GM12878 (cell line): Measurements from ENCODE around the gene ICAM4. TPM values are rescaled to one million over a fixed set of nuclear protein-coding genes. Genes with fewer than 3 reads are reported as not detected.
A peak's percentile ranks its signal among the peaks of the same experiment; 100 is the strongest.

Source experiments
- CREB1 ChIP-seq: IDR thresholded peaks from 2 replicates; pipeline ENCODE4 v1.6.1; 2012; ENCODE audit warnings: low read depth, mild to moderate bottlenecking, inconsistent platforms
- ELK1 ChIP-seq: IDR thresholded peaks from 2 replicates; pipeline ENCODE4 v1.6.1; 2012; ENCODE audit warnings: low read depth, low read length, improper control_type of control experiment
- HCFC1 ChIP-seq: fragments of 150-350 bp; IDR thresholded peaks from 2 replicates; pipeline ENCODE4 v1.6.1; 2014; ENCODE audit warnings: low read length
- HDGF ChIP-seq: fragments of 450-650 bp; IDR thresholded peaks from 2 replicates; pipeline ENCODE4 v1.6.1; 2016; ENCODE audit warnings: antibody characterized with exemption
- IKZF1 ChIP-seq: fragments of 450-650 bp; conservative IDR thresholded peaks from 2 replicates; pipeline ENCODE4 v1.6.1; 2017; ENCODE audit warnings: antibody characterized with exemption, mild to moderate bottlenecking
- MEF2A ChIP-seq: IDR thresholded peaks from 2 replicates; pipeline ENCODE4 v1.6.1; 2011; ENCODE audit warnings: low read depth, mild to moderate bottlenecking, low read length, moderate library complexity; ENCODE audit not compliant: insufficient read depth
- RAD21 ChIP-seq: IDR thresholded peaks from 2 replicates; pipeline ENCODE4 v1.6.1; 2011; ENCODE audit warnings: mild to moderate bottlenecking, low read depth, low read length, moderate library complexity; ENCODE audit not compliant: insufficient read depth
- SMAD1 ChIP-seq: fragments of 450-650 bp; IDR thresholded peaks from 2 replicates; pipeline ENCODE4 v1.6.1; 2018; ENCODE audit warnings: mild to moderate bottlenecking, low read depth; ENCODE audit not compliant: partially characterized antibody
- SMAD5 ChIP-seq: IDR thresholded peaks from 2 replicates; pipeline ENCODE4 v1.6.1; 2016; ENCODE audit warnings: antibody characterized with exemption, low read depth
- SRF ChIP-seq, 2 experiments: IDR thresholded peaks; 2 replicates each; pipeline ENCODE4 v1.6.1; 2011; ENCODE audit warnings: low read depth in 2 of 2, low read length in 2 of 2, mild to moderate bottlenecking in 1 of 2, moderate library complexity in 1 of 2
- STAT3 ChIP-seq: IDR thresholded peaks from 2 replicates; pipeline ENCODE4 v1.6.1; 2011; ENCODE audit warnings: low read depth, low read length, improper control_type of control experiment
- TCF7 ChIP-seq: IDR thresholded peaks from 2 replicates; pipeline ENCODE4 v1.6.1; 2014; ENCODE audit warnings: antibody characterized with exemption, borderline replicate concordance
- ZBTB40 ChIP-seq: fragments of 450-650 bp; IDR thresholded peaks from 2 replicates; pipeline ENCODE4 v1.6.1; 2016; ENCODE audit warnings: mild to moderate bottlenecking, moderate library complexity, borderline replicate concordance
- ZNF217 ChIP-seq: fragments of 450-650 bp; IDR thresholded peaks from 2 replicates; pipeline ENCODE4 v1.6.1; 2017; ENCODE audit warnings: antibody characterized with exemption, mild to moderate bottlenecking
- ZSCAN29 ChIP-seq: fragments of 450-650 bp; IDR thresholded peaks from 2 replicates; pipeline ENCODE4 v1.6.1; 2017; ENCODE audit warnings: mild to moderate bottlenecking, moderate library complexity
- polyA plus RNA-seq, 11 experiments: library from polyadenylated mRNA; depleted of rRNA in 4 of 11; unstranded in 6 of 11; stranded (reverse) in 5 of 11; fragments of >200 nt; fragmentation: Nextera tagmentation in 4 of 11; fragmentation: Illumina TruSeq in 1 of 11; extraction: Ambion mirVana in 4 of 11; extraction: Trizol in 1 of 11; gene quantifications; 1 replicate in 1 of 11; 2 replicates in 10 of 11; pipeline versions ENCODE4 v1.2.1 to v1.2.3, GENCODE V29; 2011 to 2016; ENCODE audit warnings: inconsistent platforms in 2 of 11, missing spikeins in 2 of 11, low read depth in 1 of 11
- total RNA-seq, 4 experiments: library from RNA; depleted of rRNA in 3 of 4; stranded (reverse); fragments of >200 nt in 3 of 4; fragmentation: Illumina TruSeq in 1 of 4; extraction: Trizol in 1 of 4; gene quantifications; 2 replicates each; pipeline versions ENCODE4 v1.2.1 to v1.2.3, GENCODE V29; 2013 to 2021
- TF ChIP-seq, protein P1 (sequence below): fragments of 450-650 bp; IDR thresholded peaks from 2 replicates; pipeline ENCODE4 v1.6.1; 2017; ENCODE audit warnings: low read depth, mild to moderate bottlenecking, moderate library complexity
- TF ChIP-seq, protein P2 (sequence below): fragments of 450-650 bp; IDR thresholded peaks from 2 replicates; pipeline ENCODE4 v1.6.1; 2016; ENCODE audit warnings: mild to moderate bottlenecking
- TF ChIP-seq, protein P3 (sequence below): fragments of 450-650 bp; IDR thresholded peaks from 2 replicates; pipeline ENCODE4 v1.6.1; 2017; ENCODE audit warnings: mild to moderate bottlenecking, moderate library complexity

Gene ICAM4
- total and polyA plus RNA-seq, 10 of the 15 experiments (the other 5 are each of a cell fraction or from before 2014, with no cell fraction given), result 0.31 to 5.1 (median 1.7) TPM

- TF ChIP-seq, protein P1, sequence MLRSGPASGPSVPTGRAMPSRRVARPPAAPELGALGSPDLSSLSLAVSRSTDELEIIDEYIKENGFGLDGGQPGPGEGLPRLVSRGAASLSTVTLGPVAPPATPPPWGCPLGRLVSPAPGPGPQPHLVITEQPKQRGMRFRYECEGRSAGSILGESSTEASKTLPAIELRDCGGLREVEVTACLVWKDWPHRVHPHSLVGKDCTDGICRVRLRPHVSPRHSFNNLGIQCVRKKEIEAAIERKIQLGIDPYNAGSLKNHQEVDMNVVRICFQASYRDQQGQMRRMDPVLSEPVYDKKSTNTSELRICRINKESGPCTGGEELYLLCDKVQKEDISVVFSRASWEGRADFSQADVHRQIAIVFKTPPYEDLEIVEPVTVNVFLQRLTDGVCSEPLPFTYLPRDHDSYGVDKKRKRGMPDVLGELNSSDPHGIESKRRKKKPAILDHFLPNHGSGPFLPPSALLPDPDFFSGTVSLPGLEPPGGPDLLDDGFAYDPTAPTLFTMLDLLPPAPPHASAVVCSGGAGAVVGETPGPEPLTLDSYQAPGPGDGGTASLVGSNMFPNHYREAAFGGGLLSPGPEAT, result peak; percentile 86
- TF ChIP-seq, protein P2, sequence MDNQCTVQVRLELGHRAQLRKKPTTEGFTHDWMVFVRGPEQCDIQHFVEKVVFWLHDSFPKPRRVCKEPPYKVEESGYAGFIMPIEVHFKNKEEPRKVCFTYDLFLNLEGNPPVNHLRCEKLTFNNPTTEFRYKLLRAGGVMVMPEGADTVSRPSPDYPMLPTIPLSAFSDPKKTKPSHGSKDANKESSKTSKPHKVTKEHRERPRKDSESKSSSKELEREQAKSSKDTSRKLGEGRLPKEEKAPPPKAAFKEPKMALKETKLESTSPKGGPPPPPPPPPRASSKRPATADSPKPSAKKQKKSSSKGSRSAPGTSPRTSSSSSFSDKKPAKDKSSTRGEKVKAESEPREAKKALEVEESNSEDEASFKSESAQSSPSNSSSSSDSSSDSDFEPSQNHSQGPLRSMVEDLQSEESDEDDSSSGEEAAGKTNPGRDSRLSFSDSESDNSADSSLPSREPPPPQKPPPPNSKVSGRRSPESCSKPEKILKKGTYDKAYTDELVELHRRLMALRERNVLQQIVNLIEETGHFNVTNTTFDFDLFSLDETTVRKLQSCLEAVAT, result no peak; the same call in 1 of the 2 replicates
- 0 out of 2 replicates have a peak, but pooled peaks have one; percentile 10 for TF ChIP-seq MEF2A
- TF ChIP-seq SMAD1, result peak; percentile 100
- TF ChIP-seq ZBTB40, result no peak
- 0 out of 2 replicates have a peak, but pooled peaks have one; percentile 17 for TF ChIP-seq ZSCAN29
- peak; percentile 93 for TF ChIP-seq IKZF1
- TF ChIP-seq ZNF217, result peak; percentile 36; the same call in 1 of the 2 replicates
- TF ChIP-seq SMAD5, result no peak
- TF ChIP-seq STAT3, result no peak
- no peak for TF ChIP-seq CREB1
- TF ChIP-seq HCFC1, result 0 out of 2 replicates have a peak, but pooled peaks have one; percentile 23
- no peak for TF ChIP-seq TCF7
- no peak for TF ChIP-seq HDGF
- no peak for TF ChIP-seq SRF (IDR thresholded peaks at IDR 0.05; ENCODE audit: low read depth in 2 of 2, low read length in 2 of 2)
- TF ChIP-seq RAD21, result no peak
- TF ChIP-seq, protein P3, sequence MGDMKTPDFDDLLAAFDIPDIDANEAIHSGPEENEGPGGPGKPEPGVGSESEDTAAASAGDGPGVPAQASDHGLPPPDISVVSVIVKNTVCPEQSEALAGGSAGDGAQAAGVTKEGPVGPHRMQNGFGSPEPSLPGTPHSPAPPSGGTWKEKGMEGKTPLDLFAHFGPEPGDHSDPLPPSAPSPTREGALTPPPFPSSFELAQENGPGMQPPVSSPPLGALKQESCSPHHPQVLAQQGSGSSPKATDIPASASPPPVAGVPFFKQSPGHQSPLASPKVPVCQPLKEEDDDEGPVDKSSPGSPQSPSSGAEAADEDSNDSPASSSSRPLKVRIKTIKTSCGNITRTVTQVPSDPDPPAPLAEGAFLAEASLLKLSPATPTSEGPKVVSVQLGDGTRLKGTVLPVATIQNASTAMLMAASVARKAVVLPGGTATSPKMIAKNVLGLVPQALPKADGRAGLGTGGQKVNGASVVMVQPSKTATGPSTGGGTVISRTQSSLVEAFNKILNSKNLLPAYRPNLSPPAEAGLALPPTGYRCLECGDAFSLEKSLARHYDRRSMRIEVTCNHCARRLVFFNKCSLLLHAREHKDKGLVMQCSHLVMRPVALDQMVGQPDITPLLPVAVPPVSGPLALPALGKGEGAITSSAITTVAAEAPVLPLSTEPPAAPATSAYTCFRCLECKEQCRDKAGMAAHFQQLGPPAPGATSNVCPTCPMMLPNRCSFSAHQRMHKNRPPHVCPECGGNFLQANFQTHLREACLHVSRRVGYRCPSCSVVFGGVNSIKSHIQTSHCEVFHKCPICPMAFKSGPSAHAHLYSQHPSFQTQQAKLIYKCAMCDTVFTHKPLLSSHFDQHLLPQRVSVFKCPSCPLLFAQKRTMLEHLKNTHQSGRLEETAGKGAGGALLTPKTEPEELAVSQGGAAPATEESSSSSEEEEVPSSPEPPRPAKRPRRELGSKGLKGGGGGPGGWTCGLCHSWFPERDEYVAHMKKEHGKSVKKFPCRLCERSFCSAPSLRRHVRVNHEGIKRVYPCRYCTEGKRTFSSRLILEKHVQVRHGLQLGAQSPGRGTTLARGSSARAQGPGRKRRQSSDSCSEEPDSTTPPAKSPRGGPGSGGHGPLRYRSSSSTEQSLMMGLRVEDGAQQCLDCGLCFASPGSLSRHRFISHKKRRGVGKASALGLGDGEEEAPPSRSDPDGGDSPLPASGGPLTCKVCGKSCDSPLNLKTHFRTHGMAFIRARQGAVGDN, result no peak
- TF ChIP-seq ELK1, result no peak
Measured at GRCh38 chr19:10271543-10272086, 15.1 kb upstream of the ICAM4 start (continued).
